Suppressor macrophage (primary cell): ENCODE data around the gene GDAP2.
"Not testable (repeated sequence)": the region's sequence is repeated elsewhere in the genome, so short reads cannot be mapped to it uniquely, and the experiment has no call there.

Experiments used
- DNase-seq, 4 experiments: peaks; one replicate each; pipeline ENCODE4 v3.0.0-alpha.2; 2020 to 2022
- total RNA-seq, 17 experiments: gene quantifications; one replicate each; lab custom pipeline; 2026; ENCODE audit warnings: mixed read lengths in 6 of 17, inconsistent platforms in 3 of 17; lab: John Stamatoyannopoulos, UW

GDAP2 gene, protein sequence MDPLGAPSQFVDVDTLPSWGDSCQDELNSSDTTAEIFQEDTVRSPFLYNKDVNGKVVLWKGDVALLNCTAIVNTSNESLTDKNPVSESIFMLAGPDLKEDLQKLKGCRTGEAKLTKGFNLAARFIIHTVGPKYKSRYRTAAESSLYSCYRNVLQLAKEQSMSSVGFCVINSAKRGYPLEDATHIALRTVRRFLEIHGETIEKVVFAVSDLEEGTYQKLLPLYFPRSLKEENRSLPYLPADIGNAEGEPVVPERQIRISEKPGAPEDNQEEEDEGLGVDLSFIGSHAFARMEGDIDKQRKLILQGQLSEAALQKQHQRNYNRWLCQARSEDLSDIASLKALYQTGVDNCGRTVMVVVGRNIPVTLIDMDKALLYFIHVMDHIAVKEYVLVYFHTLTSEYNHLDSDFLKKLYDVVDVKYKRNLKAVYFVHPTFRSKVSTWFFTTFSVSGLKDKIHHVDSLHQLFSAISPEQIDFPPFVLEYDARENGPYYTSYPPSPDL
- total RNA-seq = 31.8 to 98.3 (median 59.3) reads per million in 17 experiments

GRCh38 chr1:117929343-117930172 lies at the start of gene GDAP2, which contains the start of gene WDR3:
Gene GDAP2 (minus strand): TSS chr1:117929621. CDS start chr1:117920357, 9,264 bp downstream.
Gene WDR3 (plus strand): TSS chr1:117929739. CDS start chr1:117933320, 3,581 bp downstream.
- DNase-seq = peak; percentile 96 to 99 (median 98)

DNA sequence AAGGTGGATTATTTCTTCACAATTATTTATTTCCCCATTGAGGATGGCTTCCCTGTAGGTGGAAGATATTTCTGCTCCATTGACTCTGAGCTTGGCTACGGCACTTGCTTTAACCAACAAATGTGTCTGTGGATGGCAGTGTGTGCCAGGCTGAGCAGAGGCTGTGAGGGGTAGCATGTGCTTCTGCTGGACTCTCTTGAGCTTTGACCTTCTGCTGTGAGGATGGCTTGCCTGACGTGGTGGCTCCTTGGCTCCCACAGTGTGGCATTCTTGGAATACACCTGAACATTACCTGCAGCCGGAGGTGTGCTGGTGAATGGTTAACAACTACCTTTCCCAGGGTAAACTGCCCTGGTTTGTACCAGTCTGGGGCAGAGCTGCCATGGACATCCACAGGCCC lies 47.0 kb upstream of the GDAP2 start:
- DNase-seq = no peak

DNA sequence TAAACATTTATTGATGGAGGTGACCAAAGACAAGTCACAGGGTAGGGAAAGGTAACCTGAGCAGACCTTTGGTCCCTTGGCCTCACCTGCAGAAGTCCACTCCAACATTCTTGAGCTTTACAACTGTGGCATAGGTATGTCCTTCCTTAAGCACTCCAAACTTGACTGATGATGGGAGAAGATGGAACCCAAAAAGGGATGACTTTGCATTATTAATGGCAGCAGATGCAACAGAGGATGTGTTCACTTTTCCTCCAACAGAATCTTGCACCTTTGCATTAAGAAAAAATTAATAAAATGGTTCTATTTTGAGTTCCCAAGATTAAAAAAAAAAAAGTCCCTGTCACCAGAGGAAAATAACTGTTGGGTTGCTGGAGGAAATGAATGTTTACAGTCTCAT lies 42.4 kb upstream of the GDAP2 start:
- no peak for DNase-seq

GRCh38 chr1:117970252-117970651 lies 40.8 kb upstream of the GDAP2 start:
- DNase-seq = no peak

DNA sequence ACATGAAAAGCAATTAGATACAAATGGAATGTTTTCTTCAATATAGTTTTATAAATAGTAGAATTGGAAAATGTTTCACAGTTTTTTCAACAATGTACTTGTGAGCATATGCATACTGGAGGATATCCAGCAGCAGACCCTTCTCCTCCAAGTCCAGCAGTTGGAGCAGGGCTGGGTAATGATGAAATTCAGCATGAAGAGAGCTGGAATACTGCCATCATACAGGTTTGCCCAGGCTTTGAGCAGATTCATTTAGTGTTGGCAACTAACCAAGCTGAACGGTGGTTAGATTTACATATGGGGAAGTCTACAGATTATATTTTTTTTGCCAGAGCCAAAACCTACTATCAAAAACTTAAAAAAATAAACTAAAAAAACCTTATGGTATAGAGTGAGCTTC lies 38.5 kb upstream of the GDAP2 start:
- no peak for DNase-seq

DNA sequence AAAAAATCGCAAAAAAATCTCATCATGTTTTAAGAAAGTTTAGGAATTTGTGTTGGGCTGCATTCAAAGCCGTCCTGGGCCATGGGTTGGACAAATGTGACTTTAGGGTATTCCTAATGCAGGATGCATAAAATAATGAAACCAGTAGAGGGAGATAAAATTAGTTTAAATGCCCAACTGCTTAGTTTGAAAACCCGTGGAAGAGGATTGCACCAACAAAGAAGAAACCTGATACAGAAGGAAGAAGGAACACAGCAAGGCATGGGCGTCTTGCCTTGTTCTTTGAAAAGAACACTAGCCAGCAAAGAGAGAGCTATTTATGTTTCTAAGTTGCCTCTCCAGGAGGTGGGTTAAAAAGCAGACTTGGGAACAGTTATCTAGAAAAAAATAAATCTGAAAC lies 38.1 kb upstream of the GDAP2 start:
- DNase-seq = peak; percentile 1 to 17 (median 12)

GRCh38 chr1:117964290-117965038 lies 35.0 kb upstream of the GDAP2 start:
- DNase-seq = no peak

- no peak for DNase-seq
These were observed 29.9 kb upstream of the GDAP2 start for GRCh38 chr1:117959364-117959763.

DNA sequence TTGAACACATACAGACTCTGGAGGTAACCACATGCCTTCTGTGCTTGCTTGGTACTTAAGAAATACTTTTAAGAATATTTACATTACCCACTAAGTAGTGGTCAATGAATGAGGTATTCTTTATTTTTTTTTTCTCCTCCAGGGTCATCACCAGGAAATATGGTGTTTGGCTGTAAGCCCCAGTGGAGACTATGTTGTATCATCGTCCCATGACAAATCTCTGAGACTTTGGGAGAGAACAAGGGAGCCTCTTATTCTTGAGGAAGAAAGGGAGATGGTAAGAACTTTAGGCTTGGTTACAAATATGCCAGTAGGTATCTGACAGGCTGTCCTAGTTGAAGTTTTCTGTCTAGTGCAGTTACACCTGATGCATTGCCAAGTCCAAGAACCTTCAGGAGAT lies 23.0 kb upstream of the GDAP2 start:
- no peak for DNase-seq

GRCh38 chr1:117942293-117942692 lies 12.9 kb upstream of the GDAP2 start:
- no peak for DNase-seq

DNA sequence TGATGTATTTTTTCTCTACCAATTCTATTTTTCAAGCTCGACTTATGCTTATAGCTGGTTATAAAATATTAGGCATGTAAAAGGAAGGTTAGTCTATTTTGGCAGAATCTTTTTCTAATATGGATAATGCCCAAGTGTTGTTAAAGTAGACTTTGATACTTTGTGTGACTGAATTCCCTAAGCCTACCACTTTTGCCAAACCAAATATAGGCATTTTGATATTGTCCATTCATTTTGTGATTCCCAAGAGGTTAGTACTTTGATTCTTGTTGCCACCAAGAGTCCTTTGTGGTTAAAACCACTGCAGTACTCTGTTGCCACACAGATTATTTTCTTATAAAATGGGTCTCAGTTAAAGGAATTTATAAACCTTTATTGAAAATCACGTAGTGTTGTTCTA lies 4.3 kb upstream of the GDAP2 start:
- no peak for DNase-seq

DNA sequence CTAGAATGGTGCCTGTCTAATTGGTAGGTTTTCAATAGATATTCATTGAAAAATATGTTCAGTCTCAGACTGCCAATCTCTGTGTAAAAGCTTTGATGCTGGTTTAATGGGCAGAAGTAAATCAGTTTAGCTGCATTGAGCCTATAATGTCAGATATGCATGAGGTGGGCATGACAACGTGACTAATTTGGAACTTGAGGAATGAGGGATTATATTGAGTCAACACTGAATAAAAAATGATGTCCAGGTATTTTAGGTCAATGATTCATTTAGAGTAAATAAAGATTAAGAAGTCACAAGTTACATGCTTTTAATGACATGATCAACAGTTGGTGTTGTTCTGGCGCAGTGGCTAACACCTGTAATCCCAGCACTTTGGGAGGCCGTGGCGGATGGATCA lies 3.2 kb upstream of the GDAP2 start:
- no peak for DNase-seq

- DNase-seq = peak in 3 of 4 experiments; percentile 5 to 17 (median 10)
These were observed 1.1 kb upstream of the GDAP2 start for GRCh38 chr1:117930484-117930883.

GRCh38 chr1:117930173-117930447 lies 689 bp upstream of the GDAP2 start:
- DNase-seq = peak in 1 of 4 experiments; percentile 10

- DNase-seq = peak; percentile 80 to 85 (median 84)
These were observed 509 bp downstream of the GDAP2 start for GRCh38 chr1:117928881-117929342.

DNA sequence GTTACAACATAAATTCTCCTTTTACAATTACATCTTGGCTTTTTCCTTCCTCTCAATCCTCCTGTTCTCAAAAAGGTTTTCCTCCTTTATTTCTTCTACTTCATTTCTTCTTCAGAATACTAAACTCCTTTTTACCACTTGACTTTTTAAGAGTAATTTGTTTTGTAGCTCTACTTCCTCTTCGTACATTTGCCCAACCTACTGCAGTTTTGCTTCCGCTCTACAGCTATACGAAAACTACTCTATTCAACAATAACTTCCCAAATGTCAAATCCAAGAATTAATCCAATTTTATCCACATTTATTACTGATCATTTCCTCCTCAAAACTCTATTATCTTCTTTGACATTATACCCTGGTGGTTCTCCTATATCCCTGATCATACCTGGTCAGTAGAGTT lies 3.4 kb downstream of the GDAP2 start:
- peak; percentile 18 to 68 (median 49) for DNase-seq

DNA sequence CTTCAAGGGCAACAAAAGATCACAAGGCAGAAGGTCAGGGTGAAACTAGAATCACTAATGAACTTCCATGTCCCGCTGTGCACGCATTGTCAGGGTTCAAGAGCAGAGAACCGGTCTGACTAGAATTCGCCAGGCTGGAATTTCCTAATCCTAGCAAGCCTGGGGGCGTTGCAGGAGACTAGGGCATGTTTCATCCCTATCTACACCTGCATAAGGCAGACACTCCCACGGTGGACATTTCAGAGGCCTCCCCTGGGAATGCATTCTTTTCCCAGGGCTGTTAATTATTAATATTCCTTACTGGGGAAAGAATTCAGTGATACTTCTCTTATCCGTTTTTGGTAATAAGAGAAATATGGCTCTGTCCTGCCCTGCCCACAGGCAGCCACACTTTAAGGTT lies 6.7 kb downstream of the GDAP2 start:
- not testable (repeated sequence) for DNase-seq

GRCh38 chr1:117921991-117922390 lies 7.4 kb downstream of the GDAP2 start:
- DNase-seq = no peak

- no peak for DNase-seq
These were observed 10.0 kb downstream of the GDAP2 start for GRCh38 chr1:117919376-117919775.

GRCh38 chr1:117911051-117911450 lies 18.4 kb downstream of the GDAP2 start:
- DNase-seq = no peak

DNA sequence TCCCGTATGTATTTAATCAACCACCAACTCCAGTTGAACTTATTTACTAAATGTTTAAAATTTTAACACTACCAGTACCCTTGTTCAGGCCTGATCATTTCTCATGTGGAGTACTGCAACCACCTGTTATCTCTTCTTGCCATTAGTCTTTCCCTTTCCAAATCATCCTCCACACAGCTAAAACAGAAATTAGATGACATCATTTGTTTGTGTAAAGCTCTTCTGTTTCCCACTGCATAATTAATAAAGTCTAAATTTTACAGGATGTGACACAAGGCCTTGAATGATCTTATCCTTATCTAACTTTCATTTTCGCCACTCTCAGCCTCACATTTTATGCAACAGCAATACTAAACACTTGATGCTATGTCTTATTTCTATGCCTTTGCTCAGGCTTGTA lies 24.4 kb downstream of the GDAP2 start:
- DNase-seq = no peak

GRCh38 chr1:117904485-117904884 lies 24.9 kb downstream of the GDAP2 start:
- DNase-seq = no peak

DNA sequence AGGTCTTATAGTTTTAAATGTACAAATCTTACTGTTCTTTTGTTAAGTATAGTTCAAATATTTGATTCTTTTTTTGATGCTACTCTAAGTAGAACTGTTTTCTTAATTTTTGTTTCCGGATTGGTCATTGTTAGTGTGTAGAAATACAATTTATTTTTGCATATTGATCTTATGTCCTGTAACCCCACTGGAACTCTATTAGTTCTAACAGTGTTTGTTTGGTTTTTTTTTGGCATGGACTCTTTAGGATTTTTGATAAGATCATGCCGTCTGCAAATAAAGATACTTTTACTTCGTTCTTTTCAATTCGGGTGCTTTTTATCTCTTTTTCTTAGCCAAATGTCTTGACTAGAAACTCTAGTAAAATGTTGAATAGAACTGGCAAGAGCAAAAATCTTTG lies 26.5 kb downstream of the GDAP2 start:
- DNase-seq = no peak
